Activated gamma-delta T cell (primary cell): Measurements from ENCODE around the gene COX10.
"Not testable (repeated sequence)": the region's sequence is repeated elsewhere in the genome, so short reads cannot be mapped to it uniquely, and the experiment has no call there.

ENCODE experiments used
- DNase-seq: peaks from one replicate; lab custom pipeline; 2025; lab: John Stamatoyannopoulos, UW

COX10 gene

GRCh38 chr17:14123619-14124278 lies 54.4 kb downstream of the COX10 start:
- no peak for DNase-seq

GRCh38 chr17:14124854-14125253 lies 55.5 kb downstream of the COX10 start:
- no peak for DNase-seq

GRCh38 chr17:14125518-14126137 lies 56.3 kb downstream of the COX10 start:
- no peak for DNase-seq

GRCh38 chr17:14133104-14133503 lies 63.8 kb downstream of the COX10 start:
- DNase-seq: no peak

GRCh38 chr17:14134456-14134855 lies 65.2 kb downstream of the COX10 start:
- no peak for DNase-seq

- DNase-seq: no peak
Measured at GRCh38 chr17:14135906-14136590, 66.7 kb downstream of the COX10 start.

DNA sequence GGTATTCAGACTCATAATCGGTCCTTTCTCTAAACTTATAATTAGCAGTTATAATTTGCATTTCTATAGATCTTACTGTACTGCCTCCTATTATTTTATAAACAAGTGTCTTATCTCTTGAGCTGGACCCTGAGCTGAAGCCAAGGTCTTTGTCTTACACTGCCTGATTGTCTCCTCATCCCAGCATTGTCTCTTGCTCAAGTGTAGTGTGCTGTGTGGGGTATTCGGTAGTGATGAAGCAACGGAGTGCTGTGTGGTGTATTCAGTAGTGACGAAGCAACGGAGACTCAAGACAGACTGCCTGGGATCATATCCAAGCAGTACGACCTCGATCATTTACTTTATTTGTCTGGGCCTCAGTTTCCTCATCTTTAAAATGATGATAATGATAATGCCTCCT lies 69.3 kb downstream of the COX10 start:
- DNase-seq: no peak

- DNase-seq: no peak
Measured at GRCh38 chr17:14143688-14144087, 74.4 kb downstream of the COX10 start.

DNA sequence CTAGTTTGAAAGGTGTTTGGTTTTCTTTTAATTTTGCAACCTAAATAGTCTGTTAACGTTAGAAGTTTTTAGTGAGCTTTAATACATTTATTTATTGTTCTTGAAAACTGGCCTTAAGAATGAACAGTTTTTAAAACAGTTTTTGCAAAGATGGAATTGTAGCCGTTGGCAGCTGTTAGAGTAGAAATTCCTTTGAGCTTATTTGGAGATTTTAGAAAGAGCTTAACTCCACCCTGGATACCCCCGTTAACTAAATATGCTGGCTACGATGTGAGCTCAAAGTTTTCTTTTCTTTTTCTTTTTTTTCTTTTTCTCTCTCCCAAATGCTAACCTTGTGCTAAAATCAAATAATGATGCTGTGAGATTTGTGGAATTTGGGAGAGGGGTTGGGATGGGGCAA lies 75.2 kb downstream of the COX10 start:
- DNase-seq: no peak

GRCh38 chr17:14149751-14150150 lies 80.4 kb downstream of the COX10 start:
- DNase-seq: no peak

DNA sequence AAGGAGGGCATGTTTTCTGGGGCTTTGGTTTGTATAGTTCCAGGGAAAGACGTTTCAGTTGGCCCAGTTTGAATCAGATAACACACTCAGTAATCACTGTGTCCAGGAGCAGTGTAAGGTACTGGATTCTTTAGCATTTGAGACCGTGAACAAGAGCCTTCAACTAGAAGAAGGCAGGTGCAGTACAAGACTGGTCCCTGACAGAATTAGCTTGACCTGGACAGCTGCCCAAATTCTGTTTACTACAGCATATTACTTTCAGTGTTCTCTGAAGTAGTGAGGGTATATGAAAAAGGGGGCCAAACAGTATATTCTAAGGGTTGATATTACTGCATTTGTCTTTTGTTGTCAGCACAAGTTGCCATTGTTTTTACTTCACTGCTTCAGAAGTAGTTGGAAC lies 81.3 kb downstream of the COX10 start:
- no peak for DNase-seq

- DNase-seq: no peak
Measured at GRCh38 chr17:14152721-14153120, 83.4 kb downstream of the COX10 start.

- no peak for DNase-seq
Measured at GRCh38 chr17:14153374-14153773, 84.1 kb downstream of the COX10 start.

DNA sequence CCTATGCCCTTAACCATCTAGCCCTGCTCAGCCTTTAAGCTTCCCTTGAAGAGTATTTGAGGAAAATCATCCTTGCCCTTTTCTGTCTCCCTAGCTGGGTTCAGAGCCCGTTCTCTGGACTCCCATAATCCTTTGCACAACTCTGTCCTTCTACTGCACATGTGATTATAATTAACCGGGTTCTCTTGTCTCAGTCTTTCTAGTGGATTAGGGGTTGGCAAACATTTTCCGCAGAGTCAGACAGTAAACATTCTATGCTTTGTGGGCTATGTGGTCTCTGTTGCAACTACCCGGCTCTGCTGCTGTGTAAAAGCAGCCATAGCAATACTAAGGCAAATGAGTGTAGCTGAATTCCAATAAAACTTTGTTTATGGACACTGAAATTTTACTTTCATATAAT lies 87.4 kb downstream of the COX10 start:
- DNase-seq: no peak

DNA sequence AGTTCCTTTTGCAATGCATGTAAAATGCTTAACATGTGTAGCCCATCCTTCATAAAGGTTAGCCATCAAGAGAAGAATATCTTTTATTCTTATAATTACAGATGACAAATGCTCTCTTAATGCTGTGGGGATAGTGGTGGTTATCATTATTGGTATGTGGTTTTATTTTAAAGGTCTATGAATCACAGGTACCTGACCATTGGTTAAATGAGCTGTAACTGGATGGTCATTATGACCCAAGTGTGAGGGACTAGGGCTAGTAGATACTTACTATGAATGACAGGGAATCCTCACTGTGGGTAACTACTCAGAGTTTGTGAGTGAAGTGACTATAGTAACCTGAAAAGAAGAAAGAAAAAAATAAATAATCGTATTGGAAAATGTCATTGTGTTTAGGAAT lies 88.5 kb downstream of the COX10 start:
- DNase-seq: no peak

DNA sequence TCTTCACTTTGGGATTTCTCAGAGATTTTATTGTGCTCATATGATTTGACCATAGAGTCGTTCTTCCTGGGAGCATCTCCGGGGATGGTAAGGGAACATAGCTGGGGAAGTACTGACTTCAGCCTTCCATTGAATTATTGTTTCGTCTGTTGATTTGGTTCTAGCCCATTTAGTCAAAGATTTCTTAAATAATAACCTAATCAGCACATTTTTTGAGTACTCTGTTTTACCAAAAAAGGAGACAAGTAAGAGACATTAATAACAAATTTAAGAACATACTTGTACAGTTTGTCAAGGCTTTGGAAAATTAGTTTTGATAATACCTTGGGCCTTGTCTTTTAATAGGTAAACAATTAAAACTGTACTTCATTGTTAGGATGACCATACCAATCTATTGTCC lies 89.4 kb downstream of the COX10 start:
- no peak for DNase-seq

- no peak for DNase-seq
Measured at GRCh38 chr17:14161419-14161818, 92.1 kb downstream of the COX10 start.

- DNase-seq: no peak
Measured at GRCh38 chr17:14165616-14166015, 96.3 kb downstream of the COX10 start.

DNA sequence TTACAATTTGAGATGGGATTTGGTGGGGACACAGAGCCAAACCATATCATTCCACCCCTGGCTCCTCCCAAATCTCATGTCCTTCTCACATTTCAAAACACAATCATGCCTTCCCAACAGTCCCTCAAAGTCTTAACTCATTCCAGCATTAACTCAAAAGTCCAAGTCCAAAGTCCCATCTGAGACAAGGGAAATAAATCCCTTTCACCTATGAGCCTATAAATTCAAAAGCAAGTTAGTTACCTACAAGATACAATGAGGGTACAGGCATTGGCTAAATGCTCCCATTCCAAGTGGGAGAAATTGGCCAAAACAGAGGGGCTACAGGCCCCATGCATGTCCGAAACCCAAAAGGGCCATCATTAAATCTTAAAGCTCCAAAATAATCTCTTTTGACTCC lies 98.5 kb downstream of the COX10 start:
- DNase-seq: not testable (repeated sequence)

GRCh38 chr17:14168582-14168981 lies 99.3 kb downstream of the COX10 start:
- DNase-seq: no peak

GRCh38 chr17:14169287-14169686 lies 100.0 kb downstream of the COX10 start:
- DNase-seq: no peak

DNA sequence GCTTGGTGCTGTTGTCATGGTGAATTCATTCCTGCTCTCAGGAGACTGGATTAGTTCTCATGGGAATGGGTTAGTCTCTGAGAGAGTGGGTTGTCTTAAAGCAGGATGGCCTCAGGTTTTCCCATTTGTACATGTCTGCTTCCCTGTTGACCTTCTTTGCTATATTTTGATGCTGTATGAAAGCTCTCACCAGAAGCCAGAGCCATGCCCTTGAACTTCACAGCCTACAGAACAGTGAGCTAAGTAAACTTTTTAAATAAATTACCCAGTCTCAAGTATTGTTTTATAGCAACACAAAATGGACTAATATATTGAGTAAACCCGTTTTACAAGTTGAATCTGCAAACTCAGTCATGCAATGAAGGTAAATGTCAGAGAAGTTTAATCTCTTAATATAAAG lies 100.6 kb downstream of the COX10 start:
- DNase-seq: no peak

- not testable (repeated sequence) for DNase-seq
Measured at GRCh38 chr17:14176989-14177388, 107.7 kb downstream of the COX10 start.
